DOHH2 (cell line): ENCODE results near the gene ZCWPW1.

Experiments used
- H3F3A ChIP-seq: fragments of 200-600 bp; sonication (generic), shearing (Covaris generic); 2 replicates; pipeline ENCODE4 v1.6.0; 2016; ENCODE audit warnings: antibody characterized with exemption, mild to moderate bottlenecking; ENCODE audit not compliant: control insufficient read depth, insufficient read depth
- H3K27ac ChIP-seq: fragments of 200-600 bp; sonication (generic); 2 replicates; pipeline ENCODE4 v1.5.1; 2014; ENCODE audit warnings: low read depth, mild to moderate bottlenecking, low read length, moderate library complexity
- H3K27me3 ChIP-seq: fragments of 200-600 bp; sonication (generic); 2 replicates; pipeline ENCODE4 v1.6.1; 2014; ENCODE audit warnings: mild to moderate bottlenecking, low read length, mixed read lengths; ENCODE audit not compliant: control insufficient read depth
- H3K36me3 ChIP-seq: fragments of 200-600 bp; sonication (generic); 2 replicates; pipeline ENCODE4 v1.6.1; 2014; ENCODE audit warnings: mild to moderate bottlenecking, low read length, moderate library complexity, mixed read lengths; ENCODE audit not compliant: control insufficient read depth
- H3K4me1 ChIP-seq: fragments of 200-600 bp; sonication (generic); 2 replicates; pipeline ENCODE4 v1.6.1; 2014; ENCODE audit warnings: mild to moderate bottlenecking, low read length, mixed read lengths; ENCODE audit not compliant: control insufficient read depth
- H3K4me2 ChIP-seq: fragments of 200-600 bp; sonication (generic); 2 replicates; pipeline ENCODE4 v1.6.0; 2014; ENCODE audit warnings: mild to moderate bottlenecking, low read length, moderate library complexity
- H3K4me3 ChIP-seq: fragments of 200-600 bp; sonication (generic); 2 replicates; pipeline ENCODE4 v1.5.1; 2014; ENCODE audit warnings: mild to moderate bottlenecking, low read length, mixed read lengths
- H3K79me2 ChIP-seq: fragments of 200-600 bp; sonication (generic); 2 replicates; pipeline ENCODE4 v1.6.1; 2014; ENCODE audit warnings: mild to moderate bottlenecking, low read length, mixed read lengths; ENCODE audit not compliant: control insufficient read depth
- H3K9me2 ChIP-seq: fragments of 200-600 bp; sonication (generic); replicated peaks from 2 replicates; pipeline ENCODE4 v1.6.1; 2014; ENCODE audit warnings: mild to moderate bottlenecking, low read length, mixed read lengths; ENCODE audit not compliant: control insufficient read depth
- H3K9me3 ChIP-seq: fragments of 200-600 bp; sonication (generic); 2 replicates; pipeline ENCODE4 v1.6.1; 2014; ENCODE audit warnings: antibody characterized with exemption, low read length, mixed read lengths; ENCODE audit not compliant: control insufficient read depth, insufficient read depth
- H4K20me1 ChIP-seq: fragments of 200-600 bp; sonication (generic); 2 replicates; pipeline ENCODE4 v1.6.0; 2014; ENCODE audit warnings: low read depth, mild to moderate bottlenecking, antibody characterized with exemption, low read length, moderate library complexity; ENCODE audit not compliant: control insufficient read depth, insufficient read depth
- EZH2phosphoT487 ChIP-seq: fragments of 200-600 bp; sonication (generic); IDR thresholded peaks from 2 replicates; pipeline ENCODE4 v1.6.1; 2017; ENCODE audit warnings: borderline replicate concordance, mild to moderate bottlenecking, antibody characterized with exemption, low read length, moderate library complexity, mixed read lengths
- TF ChIP-seq, protein P1 (sequence below): fragments of 200-600 bp; sonication (generic); IDR thresholded peaks from one replicate; pipeline ENCODE4 v1.5.1; 2014; ENCODE audit warnings: antibody characterized with exemption, mild to moderate bottlenecking, low read depth, low read length; ENCODE audit not compliant: poor library complexity, severe bottlenecking

The ZCWPW1 gene

DNA sequence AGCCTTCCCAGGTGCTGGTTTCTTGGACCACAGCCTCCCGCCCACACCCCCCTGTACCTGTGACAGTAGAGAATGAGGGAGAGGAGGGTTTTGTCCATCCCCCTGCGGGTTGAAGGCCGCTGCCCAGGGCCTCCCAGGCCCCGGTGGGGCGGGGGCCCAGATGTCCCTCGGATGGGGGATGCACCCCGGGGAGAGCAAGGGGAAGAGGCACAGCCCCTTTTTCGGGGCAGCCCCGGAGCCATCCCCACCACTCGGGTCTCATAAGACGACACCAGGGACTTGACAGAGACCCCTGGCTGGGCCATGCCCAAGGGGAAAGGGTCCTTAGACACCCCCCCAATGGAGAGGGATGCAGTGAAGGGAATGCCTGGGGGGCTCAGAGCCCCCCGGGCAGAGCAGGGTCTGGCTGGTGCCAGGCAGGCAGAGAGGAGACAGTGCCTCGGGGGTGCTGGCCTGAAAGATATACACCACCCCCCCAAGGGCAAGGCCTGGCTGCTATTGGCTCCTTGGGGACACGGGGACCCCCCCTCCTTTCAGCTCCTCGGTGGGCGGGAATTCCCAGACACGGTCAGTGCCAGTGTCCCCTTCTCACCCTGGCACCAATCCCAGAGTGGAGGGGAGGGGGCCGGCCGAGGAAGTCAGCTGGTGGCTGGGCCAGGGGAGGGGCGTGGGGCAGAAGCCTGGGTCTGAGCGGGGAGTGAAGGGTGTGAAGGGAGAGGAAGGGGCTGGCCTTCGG is 39.3 kb upstream of the ZCWPW1 start:
- no peak overlapping the region for H3K27ac ChIP-seq
- H3K9me2 ChIP-seq, result no peaks in the 10 kb centered on the region
- H3K4me1 ChIP-seq, result peaks cover 7% of the 10 kb centered on the region
- no peaks in the 10 kb centered on the region for H3K27me3 ChIP-seq
- H3K9me3 ChIP-seq, result no peaks in the 10 kb centered on the region
- no peaks in the 10 kb centered on the region; the same call in 1 of the 2 replicates for H3K79me2 ChIP-seq
- no peak overlapping the region for H3K4me3 ChIP-seq
- H3K36me3 ChIP-seq, result peaks cover 60% of the 10 kb centered on the region
- H4K20me1 ChIP-seq, result no peaks in the 10 kb centered on the region
- peaks cover 8% of the 10 kb centered on the region for H3F3A ChIP-seq
- TF ChIP-seq EZH2phosphoT487, result no peak
- TF ChIP-seq, protein P1, sequence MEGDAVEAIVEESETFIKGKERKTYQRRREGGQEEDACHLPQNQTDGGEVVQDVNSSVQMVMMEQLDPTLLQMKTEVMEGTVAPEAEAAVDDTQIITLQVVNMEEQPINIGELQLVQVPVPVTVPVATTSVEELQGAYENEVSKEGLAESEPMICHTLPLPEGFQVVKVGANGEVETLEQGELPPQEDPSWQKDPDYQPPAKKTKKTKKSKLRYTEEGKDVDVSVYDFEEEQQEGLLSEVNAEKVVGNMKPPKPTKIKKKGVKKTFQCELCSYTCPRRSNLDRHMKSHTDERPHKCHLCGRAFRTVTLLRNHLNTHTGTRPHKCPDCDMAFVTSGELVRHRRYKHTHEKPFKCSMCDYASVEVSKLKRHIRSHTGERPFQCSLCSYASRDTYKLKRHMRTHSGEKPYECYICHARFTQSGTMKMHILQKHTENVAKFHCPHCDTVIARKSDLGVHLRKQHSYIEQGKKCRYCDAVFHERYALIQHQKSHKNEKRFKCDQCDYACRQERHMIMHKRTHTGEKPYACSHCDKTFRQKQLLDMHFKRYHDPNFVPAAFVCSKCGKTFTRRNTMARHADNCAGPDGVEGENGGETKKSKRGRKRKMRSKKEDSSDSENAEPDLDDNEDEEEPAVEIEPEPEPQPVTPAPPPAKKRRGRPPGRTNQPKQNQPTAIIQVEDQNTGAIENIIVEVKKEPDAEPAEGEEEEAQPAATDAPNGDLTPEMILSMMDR, result no peak
- no peak overlapping the region for H3K4me2 ChIP-seq

DNA sequence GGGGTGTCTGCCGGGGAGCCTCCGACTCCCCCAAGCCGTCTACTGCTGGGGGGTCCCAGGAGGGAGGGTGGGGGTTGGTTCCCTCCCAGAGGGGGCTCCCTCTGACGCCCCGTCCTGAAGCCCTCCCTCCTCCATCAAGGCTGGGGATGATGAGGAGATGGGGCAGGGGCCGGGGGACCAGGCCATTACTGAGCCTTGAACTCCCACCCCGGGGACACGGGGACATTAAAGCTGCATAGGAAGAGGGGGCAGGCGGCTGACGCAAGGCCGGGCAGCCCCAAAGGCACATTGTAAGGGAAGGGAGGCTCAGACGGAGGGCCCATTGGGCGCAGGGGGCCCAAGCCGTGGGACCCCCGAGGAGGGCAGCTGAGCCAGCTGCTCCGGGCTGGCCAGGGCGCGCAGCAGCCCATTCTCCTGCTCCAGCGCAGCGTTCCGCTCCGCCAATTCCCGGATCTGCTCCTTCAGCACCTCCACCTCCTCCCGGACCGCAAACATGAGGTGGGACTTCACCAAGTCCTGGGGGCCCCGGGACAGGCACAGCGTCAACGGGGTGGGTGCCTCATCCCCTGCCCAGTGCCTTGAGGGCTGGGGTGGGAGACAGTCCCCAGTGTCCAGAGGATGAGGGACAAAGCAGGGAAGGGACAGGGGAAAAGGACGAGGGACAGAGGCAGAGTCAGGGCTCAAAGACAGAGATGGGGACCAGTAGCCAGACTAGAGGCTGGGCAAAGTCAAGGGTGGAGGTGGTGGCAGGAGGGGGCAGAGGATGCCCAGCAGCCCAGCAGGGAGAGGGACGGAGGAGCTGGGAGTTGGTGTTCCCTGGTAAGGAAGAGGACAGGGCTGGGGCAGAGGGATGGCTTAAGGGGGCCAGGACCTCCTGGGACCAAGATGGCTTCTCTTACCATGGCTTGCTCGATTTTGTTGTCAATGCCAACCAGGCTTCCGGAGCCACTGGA is 38.4 kb upstream of the ZCWPW1 start:
- Histone ChIP-seq H3K36me3 (peaks cover 53% of the 10 kb centered on the region), H3K4me3 (no peak overlapping the region), H3K9me2 (no peaks in the 10 kb centered on the region), H3K27ac (no peak overlapping the region), H3K9me3 (no peaks in the 10 kb centered on the region), H3F3A (peaks cover 8% of the 10 kb centered on the region), H3K4me1 (peaks cover 5% of the 10 kb centered on the region), H4K20me1 (no peaks in the 10 kb centered on the region), H3K79me2 (no peaks in the 10 kb centered on the region), H3K4me2 (no peak overlapping the region), H3K27me3 (no peaks in the 10 kb centered on the region)
- TF ChIP-seq, protein P1, result no peak
- no peak for TF ChIP-seq EZH2phosphoT487

DNA sequence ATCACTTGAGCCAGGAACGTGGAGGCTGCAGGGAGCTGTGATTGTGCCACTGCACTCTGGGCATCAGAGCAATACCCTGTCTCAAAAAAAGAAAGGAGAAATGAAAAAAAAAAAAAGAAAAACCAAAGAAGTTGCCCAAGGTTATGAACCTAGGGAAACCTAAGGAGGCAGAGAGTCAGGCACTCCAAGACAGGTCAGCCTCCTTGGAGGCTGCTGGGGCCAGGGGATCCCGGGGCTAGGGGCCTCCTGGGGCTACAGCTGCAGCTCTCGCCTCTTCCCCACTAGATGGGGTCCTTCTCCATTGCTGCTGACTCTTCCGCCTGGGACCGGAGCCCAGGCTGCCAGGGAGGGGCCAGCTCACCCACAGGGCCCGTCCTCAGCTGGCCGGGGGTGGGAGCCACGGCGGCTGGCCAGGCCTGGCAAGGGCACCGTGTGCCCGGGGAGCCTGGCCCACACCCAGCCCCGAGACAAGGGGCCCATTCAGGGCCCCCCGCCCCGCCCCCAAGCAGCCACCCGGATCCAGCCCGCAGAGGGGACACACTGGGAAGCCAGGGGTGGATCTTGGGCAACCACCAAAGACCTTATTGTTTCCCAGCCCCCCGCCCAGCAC is 37.3 kb upstream of the ZCWPW1 start:
- H3K36me3 ChIP-seq, result peaks cover 48% of the 10 kb centered on the region
- H3K9me3 ChIP-seq, result no peaks in the 10 kb centered on the region
- TF ChIP-seq EZH2phosphoT487, result no peak
- TF ChIP-seq, protein P1, result peak; percentile 54
- no peak overlapping the region for H3K4me2 ChIP-seq
- peaks cover 5% of the 10 kb centered on the region for H3K4me1 ChIP-seq
- peaks cover 5% of the 10 kb centered on the region for H3F3A ChIP-seq
- no peaks in the 10 kb centered on the region for H3K27me3 ChIP-seq
- H3K79me2 ChIP-seq, result no peaks in the 10 kb centered on the region
- no peak overlapping the region for H3K27ac ChIP-seq
- H3K4me3 ChIP-seq, result no peak overlapping the region
- H3K9me2 ChIP-seq, result no peaks in the 10 kb centered on the region
- H4K20me1 ChIP-seq, result no peaks in the 10 kb centered on the region
